ENCODE measurements around the gene MMP7. TPM values are rescaled to one million over a fixed set of nuclear protein-coding genes. Genes with fewer than 3 reads are reported as not detected.

Gene MMP7
- total RNA-seq, 5 donors from 2014 or later (not counting 1 experiment from before 2014, with no cell fraction given): 0.23 to 0.73 (median 0.60) TPM; not detected in 2

- ATAC-seq (replicated peaks in 1 of 4): no peak
- H3K27ac ChIP-seq (ENCODE audit: low read length): no peak overlapping the region
- Mint-ChIP-seq H3K9me3 (peaks cover 0 to 7% (median 0%) of the 10 kb centered on the region in 3 donors), H3K4me1 (peaks cover 0 to 15% (median 0%) of the 10 kb centered on the region in 3 donors), H3K36me3 (no peaks in the 10 kb centered on the region), H3K27me3 (no peaks in the 10 kb centered on the region), H3K4me3 (no peak overlapping the region), H3K27ac (no peak overlapping the region)
- H3K9me3 ChIP-seq: no peaks in the 10 kb centered on the region
- H3K27me3 ChIP-seq (replicated peaks in 1 of 2; ENCODE audit: control insufficient read depth in 2 of 2, extremely low read depth in 1 of 2, insufficient read depth in 2 of 2, low read length in 1 of 2): no peaks in the 10 kb centered on the region
- WGBS (ENCODE audit: insufficient coverage): no CpG with 5 or more reads among the region's 3 CpGs
- H3K36me3 ChIP-seq (ENCODE audit: control insufficient read depth in 2 of 2, extremely low read depth in 1 of 2, insufficient read depth in 1 of 2, low read length in 1 of 2): no peaks in the 10 kb centered on the region
- H3K4me3 ChIP-seq (ENCODE audit: control insufficient read depth in 1 of 2, extremely low read depth in 1 of 2, low read length in 1 of 2): no peak overlapping the region
- CTCF ChIA-PET: no interaction called here
- H3K4me1 ChIP-seq (ENCODE audit: control insufficient read depth in 1 of 2, extremely low read depth in 1 of 2, insufficient read depth in 2 of 2, low read length in 2 of 2): no peaks in the 10 kb centered on the region
- DNase-seq: peak in 10 of 35 experiments; percentile 3 to 40 (median 10)
- POLR2A ChIA-PET: interaction anchor here in 1 of 2 donors (1.0 kb wide), 1 partner anchor 30 kb away, joined by 3 read pairs; no protein-coding TSS in a partner anchor
Observed at GRCh38 chr11:102546923-102547471, 16.4 kb upstream of the MMP7 start.

- ChIA-PET POLR2A (interaction anchor here (0.6 to 1.0 kb wide), 2 partner anchors 19 to 30 kb away, joined by 3 to 4 read pairs; no protein-coding TSS in a partner anchor), CTCF (no interaction called here)
- H3K4me1 Mint-ChIP-seq: peaks cover 0 to 15% (median 0%) of the 10 kb centered on the region in 3 donors
- H3K36me3 Mint-ChIP-seq: no peaks in the 10 kb centered on the region
- Histone ChIP-seq H3K4me3 (ENCODE audit: control insufficient read depth in 1 of 2, extremely low read depth in 1 of 2, low read length in 1 of 2) (no peak overlapping the region), H3K36me3 (ENCODE audit: control insufficient read depth in 2 of 2, extremely low read depth in 1 of 2, insufficient read depth in 1 of 2, low read length in 1 of 2) (no peaks in the 10 kb centered on the region), H3K27me3 (replicated peaks in 1 of 2; ENCODE audit: control insufficient read depth in 2 of 2, extremely low read depth in 1 of 2, insufficient read depth in 2 of 2, low read length in 1 of 2) (no peaks in the 10 kb centered on the region), H3K9me3 (no peaks in the 10 kb centered on the region), H3K4me1 (ENCODE audit: control insufficient read depth in 1 of 2, extremely low read depth in 1 of 2, insufficient read depth in 2 of 2, low read length in 2 of 2) (no peaks in the 10 kb centered on the region), H3K27ac (ENCODE audit: low read length) (no peak overlapping the region)
- ATAC-seq (replicated peaks in 1 of 4) (no peak), DNase-seq (peak in 1 of 35 experiments; percentile 6)
- H3K4me3 Mint-ChIP-seq: no peak overlapping the region
- H3K27me3 Mint-ChIP-seq: no peaks in the 10 kb centered on the region
- peaks cover 0 to 7% (median 0%) of the 10 kb centered on the region in 3 donors for H3K9me3 Mint-ChIP-seq
- no peak overlapping the region for H3K27ac Mint-ChIP-seq
- no CpG with 5 or more reads among the region's 4 CpGs for WGBS (ENCODE audit: insufficient coverage)
Observed at GRCh38 chr11:102546427-102546826, 15.9 kb upstream of the MMP7 start.

GRCh38 chr11:102545701-102546100, 15.2 kb upstream of the MMP7 start:
- no peak overlapping the region for H3K27ac Mint-ChIP-seq
- 100% methylated on average over 1 of the region's 4 CpGs for WGBS (ENCODE audit: insufficient coverage)
- no peaks in the 10 kb centered on the region for H3K36me3 Mint-ChIP-seq
- ATAC-seq (replicated peaks in 1 of 4) (no peak), DNase-seq (no peak)
- ChIA-PET POLR2A (no interaction called here), CTCF (interaction anchor here in 1 of 2 donors (0.9 kb wide), 1 partner anchor 14 kb away, joined by 4 read pairs; no protein-coding TSS in a partner anchor)
- no peaks in the 10 kb centered on the region for H3K27me3 ChIP-seq (replicated peaks in 1 of 2; ENCODE audit: control insufficient read depth in 2 of 2, extremely low read depth in 1 of 2, insufficient read depth in 2 of 2, low read length in 1 of 2)
- no peak overlapping the region for H3K4me3 Mint-ChIP-seq
- peaks cover 0 to 7% (median 0%) of the 10 kb centered on the region in 3 donors for H3K9me3 Mint-ChIP-seq
- no peaks in the 10 kb centered on the region for H3K4me1 ChIP-seq (ENCODE audit: control insufficient read depth in 1 of 2, extremely low read depth in 1 of 2, insufficient read depth in 2 of 2, low read length in 2 of 2)
- H3K4me1 Mint-ChIP-seq: peaks cover 0 to 15% (median 0%) of the 10 kb centered on the region in 3 donors
- no peaks in the 10 kb centered on the region for H3K27me3 Mint-ChIP-seq
- H3K36me3 ChIP-seq (ENCODE audit: control insufficient read depth in 2 of 2, extremely low read depth in 1 of 2, insufficient read depth in 1 of 2, low read length in 1 of 2): no peaks in the 10 kb centered on the region
- H3K9me3 ChIP-seq: no peaks in the 10 kb centered on the region
- no peak overlapping the region for H3K27ac ChIP-seq (ENCODE audit: low read length)
- H3K4me3 ChIP-seq (ENCODE audit: control insufficient read depth in 1 of 2, extremely low read depth in 1 of 2, low read length in 1 of 2): no peak overlapping the region

- Mint-ChIP-seq H3K27ac (no peak overlapping the region), H3K27me3 (peaks cover 0 to 3% of the 10 kb centered on the region in 2 donors), H3K4me3 (no peak overlapping the region), H3K36me3 (no peaks in the 10 kb centered on the region), H3K4me1 (peaks cover 0 to 15% (median 0%) of the 10 kb centered on the region in 3 donors), H3K9me3 (peaks cover 0 to 7% (median 0%) of the 10 kb centered on the region in 3 donors)
- peaks cover 0 to under 1% of the 10 kb centered on the region in 2 experiments for H3K27me3 ChIP-seq (replicated peaks in 1 of 2; ENCODE audit: control insufficient read depth in 2 of 2, extremely low read depth in 1 of 2, insufficient read depth in 2 of 2, low read length in 1 of 2)
- ChIA-PET POLR2A (interaction anchor here in 1 of 2 donors (0.5 kb wide), 1 partner anchor 382 kb away, joined by 3 read pairs; no protein-coding TSS in a partner anchor), CTCF (interaction anchor here in 1 of 2 donors (1.2 kb wide), 1 partner anchor 10 kb away, joined by 3 read pairs; no protein-coding TSS in a partner anchor)
- H3K36me3 ChIP-seq (ENCODE audit: control insufficient read depth in 2 of 2, extremely low read depth in 1 of 2, insufficient read depth in 1 of 2, low read length in 1 of 2): no peaks in the 10 kb centered on the region
- no peak overlapping the region for H3K27ac ChIP-seq (ENCODE audit: low read length)
- no peak overlapping the region for H3K4me3 ChIP-seq (ENCODE audit: control insufficient read depth in 1 of 2, extremely low read depth in 1 of 2, low read length in 1 of 2)
- DNase-seq: no peak
- 100% methylated on average over 1 of the region's 1 CpG for WGBS (ENCODE audit: insufficient coverage)
- no peaks in the 10 kb centered on the region for H3K9me3 ChIP-seq
- H3K4me1 ChIP-seq (ENCODE audit: control insufficient read depth in 1 of 2, extremely low read depth in 1 of 2, insufficient read depth in 2 of 2, low read length in 2 of 2): no peaks in the 10 kb centered on the region
- no peak for ATAC-seq (replicated peaks in 1 of 4)
Observed at GRCh38 chr11:102544594-102544993, 14.0 kb upstream of the MMP7 start.

- H3K36me3 Mint-ChIP-seq: no peaks in the 10 kb centered on the region
- Histone ChIP-seq H3K9me3 (no peaks in the 10 kb centered on the region), H3K4me3 (ENCODE audit: control insufficient read depth in 1 of 2, extremely low read depth in 1 of 2, low read length in 1 of 2) (no peak overlapping the region), H3K4me1 (ENCODE audit: control insufficient read depth in 1 of 2, extremely low read depth in 1 of 2, insufficient read depth in 2 of 2, low read length in 2 of 2) (no peaks in the 10 kb centered on the region), H3K36me3 (ENCODE audit: control insufficient read depth in 2 of 2, extremely low read depth in 1 of 2, insufficient read depth in 1 of 2, low read length in 1 of 2) (no peaks in the 10 kb centered on the region), H3K27ac (ENCODE audit: low read length) (no peak overlapping the region), H3K27me3 (replicated peaks in 1 of 2; ENCODE audit: control insufficient read depth in 2 of 2, extremely low read depth in 1 of 2, insufficient read depth in 2 of 2, low read length in 1 of 2) (peaks cover 0 to 6% of the 10 kb centered on the region in 2 experiments)
- no peak for ATAC-seq (replicated peaks in 1 of 4)
- CTCF ChIA-PET: no interaction called here
- peaks cover 17 to 19% of the 10 kb centered on the region in 2 donors for H3K27me3 Mint-ChIP-seq
- H3K4me3 Mint-ChIP-seq: no peak overlapping the region
- H3K9me3 Mint-ChIP-seq: peaks cover 0 to 4% (median 2%) of the 10 kb centered on the region in 3 donors
- POLR2A ChIA-PET: no interaction called here
- WGBS (ENCODE audit: insufficient coverage): no CpG with 5 or more reads among the region's 2 CpGs
- peaks cover 0 to under 1% (median 0%) of the 10 kb centered on the region in 3 donors for H3K4me1 Mint-ChIP-seq
- H3K27ac Mint-ChIP-seq: no peak overlapping the region
- DNase-seq: no peak
Observed at GRCh38 chr11:102539567-102539966, 9.0 kb upstream of the MMP7 start.

GRCh38 chr11:102538932-102539331, 8.4 kb upstream of the MMP7 start:
- 40% methylated on average over 1 of the region's 4 CpGs for WGBS (ENCODE audit: insufficient coverage)
- H3K27me3 Mint-ChIP-seq: peaks cover 20 to 22% of the 10 kb centered on the region in 2 donors

More at GRCh38 chr11:102538932-102539331, 8.4 kb upstream of the MMP7 start:
- no peak overlapping the region for H3K4me3 ChIP-seq (ENCODE audit: control insufficient read depth in 1 of 2, extremely low read depth in 1 of 2, low read length in 1 of 2)
- ChIA-PET POLR2A (no interaction called here), CTCF (no interaction called here)
- peaks cover 0 to 6% of the 10 kb centered on the region in 2 experiments for H3K27me3 ChIP-seq (replicated peaks in 1 of 2; ENCODE audit: control insufficient read depth in 2 of 2, extremely low read depth in 1 of 2, insufficient read depth in 2 of 2, low read length in 1 of 2)
- no peaks in the 10 kb centered on the region for H3K9me3 ChIP-seq
- H3K36me3 ChIP-seq (ENCODE audit: control insufficient read depth in 2 of 2, extremely low read depth in 1 of 2, insufficient read depth in 1 of 2, low read length in 1 of 2): no peaks in the 10 kb centered on the region
- Mint-ChIP-seq H3K4me1 (no peaks in the 10 kb centered on the region), H3K27ac (no peak overlapping the region), H3K36me3 (no peaks in the 10 kb centered on the region), H3K9me3 (peaks cover 0 to 4% (median 0%) of the 10 kb centered on the region in 3 donors), H3K4me3 (no peak overlapping the region)
- no peak for DNase-seq
- H3K27ac ChIP-seq (ENCODE audit: low read length): no peak overlapping the region
- ATAC-seq (replicated peaks in 1 of 4): no peak
- H3K4me1 ChIP-seq (ENCODE audit: control insufficient read depth in 1 of 2, extremely low read depth in 1 of 2, insufficient read depth in 2 of 2, low read length in 2 of 2): no peaks in the 10 kb centered on the region
